K562 (cell line): ENCODE measurements around the gene PIK3R1. TPM values are rescaled to one million over a fixed set of nuclear protein-coding genes. Genes with fewer than 3 reads are reported as not detected.
A peak's percentile ranks its signal among the peaks of the same experiment; 100 is the strongest.

Source experiments
- ATAC-seq: fragments of 200-7000 bp; cut with Tn5 transposase; 3 replicates; pipeline ENCODE4 v1.9.1; 2020; ENCODE audit warnings: moderate library complexity
- BruUV-seq: library from RNA; stranded (reverse); fragments of 400-500 nt; replicated peaks from 2 replicates; lab custom pipeline; 2021; lab: Mats Ljungman, UMichigan
- CTCF ChIA-PET: fragments of 300-600 bp; formaldehyde crosslinking; extraction: SDS; loops from one replicate; lab custom pipeline; 2021; ENCODE audit warnings: low intra/inter-chr PET ratio; lab: Yijun Ruan, JAX
- POLR2A ChIA-PET: fragments of 300-600, 350-650 bp; sonication (Branson Sonifier 250); formaldehyde crosslinking; extraction: SDS; loops from one replicate; lab custom pipeline; 2021; ENCODE audit warnings: antibody characterized with exemption, inconsistent platforms; lab: Yijun Ruan, JAX
- DNase-seq, 4 experiments: peaks; one replicate each; pipeline versions ENCODE4 v3.0.0 to v3.0.0-alpha.2; 2011 to 2018; ENCODE audit warnings: low spot score in 3 of 4, mixed read lengths in 3 of 4; ENCODE audit errors: extremely low read depth in 1 of 4
- FAIRE-seq: peaks from 2 replicates; lab custom pipeline; 2011; peaks lifted over from hg19 to GRCh38; lab: Jason Lieb, UNC
- H2AFZ ChIP-seq: 2 replicates; pipeline ENCODE4 v1.6.0; 2011; ENCODE audit warnings: low read depth, low read length, control low read depth, inconsistent platforms
- H3K27ac ChIP-seq: fragments of 200-600 bp; 3 replicates; pipeline ENCODE4 v1.8.0; 2011; ENCODE audit warnings: low read depth, mild to moderate bottlenecking, control low read depth, inconsistent platforms, low read length, moderate library complexity, mixed read lengths; ENCODE audit errors: extremely low read depth
- H3K27me3 ChIP-seq, 2 experiments: fragments of 300-600 bp in 1 of 2; 2 replicates in 1 of 2; 3 replicates in 1 of 2; pipeline versions ENCODE4 v1.6.0 to v1.8.0; 2011; ENCODE audit warnings: inconsistent platforms in 2 of 2, low read length in 2 of 2, mild to moderate bottlenecking in 1 of 2, mixed read lengths in 1 of 2, moderate library complexity in 1 of 2; ENCODE audit not compliant: control insufficient read depth in 2 of 2, insufficient read depth in 2 of 2
- H3K36me3 ChIP-seq: fragments of 300-600 bp; 3 replicates; pipeline ENCODE4 v1.8.0; 2011; ENCODE audit warnings: mild to moderate bottlenecking, low read length, inconsistent platforms; ENCODE audit not compliant: control insufficient read depth, insufficient read depth
- H3K4me1 ChIP-seq, 2 experiments: fragments of 200-600 bp in 1 of 2; replicated peaks in 1 of 2; 2 replicates in 1 of 2; 3 replicates in 1 of 2; pipeline versions ENCODE4 v1.5.1 to v1.8.0; 2011; ENCODE audit warnings: inconsistent platforms in 2 of 2, low read length in 2 of 2, mild to moderate bottlenecking in 1 of 2, mixed read lengths in 1 of 2, moderate library complexity in 1 of 2; ENCODE audit not compliant: control insufficient read depth in 2 of 2, insufficient read depth in 2 of 2
- H3K4me2 ChIP-seq: 2 replicates; pipeline ENCODE4 v1.6.1; 2011; ENCODE audit warnings: low read length, control low read depth, inconsistent platforms, mixed read lengths; ENCODE audit not compliant: insufficient read depth
- H3K4me3 ChIP-seq: fragments of 200-600 bp; sonication (generic), shearing (Covaris generic); 2 replicates; pipeline ENCODE4 v1.5.1; 2016; ENCODE audit warnings: control low read depth, inconsistent platforms
- H3K79me2 ChIP-seq: fragments of 200-600 bp; 3 replicates; pipeline ENCODE4 v1.8.0; 2011; ENCODE audit warnings: low read length, inconsistent platforms; ENCODE audit not compliant: control insufficient read depth, insufficient read depth
- H3K9ac ChIP-seq, 2 experiments: 2 replicates each; pipeline versions ENCODE4 v1.6.0 to v1.6.1; 2011; ENCODE audit warnings: low read depth in 2 of 2, low read length in 2 of 2, control low read depth in 1 of 2, inconsistent platforms in 1 of 2, mild to moderate bottlenecking in 1 of 2, mixed read lengths in 1 of 2; ENCODE audit not compliant: insufficient read depth in 1 of 2
- H3K9me1 ChIP-seq: one replicate; pipeline ENCODE4 v1.6.0; 2011; ENCODE audit warnings: inconsistent platforms, mild to moderate bottlenecking, low read length, moderate library complexity; ENCODE audit not compliant: control insufficient read depth, insufficient read depth
- H3K9me3 ChIP-seq: replicated peaks from 2 replicates; pipeline ENCODE4 v1.5.1; 2011; ENCODE audit warnings: low read depth, low read length, inconsistent platforms; ENCODE audit not compliant: control insufficient read depth, insufficient read depth
- H4K20me1 ChIP-seq: replicated peaks from 2 replicates; pipeline ENCODE4 v1.6.1; 2011; ENCODE audit warnings: low read length, inconsistent platforms, mixed read lengths; ENCODE audit not compliant: control insufficient read depth, insufficient read depth
- COPS2 ChIP-seq: fragments of 450-650 bp; conservative IDR thresholded peaks from 2 replicates; pipeline ENCODE4 v1.6.1; 2016; ENCODE audit warnings: mild to moderate bottlenecking, moderate library complexity
- FOSL1 ChIP-seq: fragments of 200-800 bp; sonication (Bioruptor generic); conservative IDR thresholded peaks from 2 replicates; pipeline ENCODE4 v1.6.1; 2016; ENCODE audit warnings: missing genetic modification characterization, missing compliant biosample characterization
- FOXM1 ChIP-seq, 2 experiments: fragments of 450-650 bp in 1 of 2; sonication (generic) in 1 of 2; formaldehyde crosslinking in 1 of 2; IDR thresholded peaks; 2 replicates each; pipeline versions ENCODE4 v1.6.1 to v1.9.0; 2017 to 2022; ENCODE audit warnings: low read depth in 2 of 2, mild to moderate bottlenecking in 2 of 2, missing genetic modification reagents in 1 of 2, moderate library complexity in 1 of 2
- HNRNPL ChIP-seq: fragments of 200-400 bp; formaldehyde crosslinking; IDR thresholded peaks from 2 replicates; pipeline ENCODE4 v1.6.1; 2017; ENCODE audit warnings: low read depth, mild to moderate bottlenecking, low read length
- HNRNPUL1 ChIP-seq: fragments of 200-400 bp; formaldehyde crosslinking; IDR thresholded peaks from 2 replicates; pipeline ENCODE4 v1.6.1; 2017; ENCODE audit warnings: low read length
- KAT7 ChIP-seq: sonication (generic); formaldehyde crosslinking; IDR thresholded peaks from 2 replicates; pipeline ENCODE4 v1.8.0; 2022; ENCODE audit warnings: missing genetic modification reagents, mild to moderate bottlenecking, borderline replicate concordance
- MAZ ChIP-seq, 2 experiments: fragments of 450-650 bp in 1 of 2; sonication (generic) in 1 of 2; formaldehyde crosslinking; IDR thresholded peaks in 1 of 2; conservative IDR thresholded peaks in 1 of 2; 2 replicates each; pipeline versions ENCODE4 v1.4.0 to v1.5.0; 2020; ENCODE audit warnings: mild to moderate bottlenecking in 1 of 2, missing genetic modification reagents in 1 of 2
- NR2C2 ChIP-seq, 2 experiments: fragments of 200-800 bp in 1 of 2; sonication (Bioruptor generic) in 1 of 2; sonication (generic) in 1 of 2; formaldehyde crosslinking in 1 of 2; IDR thresholded peaks; 2 replicates each; pipeline versions ENCODE4 v1.6.1 to v1.8.0; 2016 to 2022; ENCODE audit warnings: mild to moderate bottlenecking in 1 of 2, missing compliant biosample characterization in 1 of 2, missing genetic modification characterization in 1 of 2, missing genetic modification reagents in 1 of 2
- POLR3G ChIP-seq: IDR thresholded peaks from 2 replicates; pipeline ENCODE4 v1.6.1; 2011; ENCODE audit not compliant: insufficient read length, insufficient replicate concordance; ENCODE audit errors: extremely low read depth
- RBM25 ChIP-seq: fragments of 200-400 bp; formaldehyde crosslinking; IDR thresholded peaks from 2 replicates; pipeline ENCODE4 v1.6.1; 2018; ENCODE audit warnings: low read length, low read depth, moderate library complexity; ENCODE audit not compliant: severe bottlenecking
- SMAD4 ChIP-seq: fragments of 250-450 bp; sonication (Bioruptor Pico); conservative IDR thresholded peaks from 2 replicates; pipeline ENCODE4 v1.8.0; 2021; ENCODE audit warnings: inconsistent platforms, mild to moderate bottlenecking, moderate library complexity
- SNIP1 ChIP-seq: fragments of 450-650 bp; IDR thresholded peaks from 2 replicates; pipeline ENCODE4 v1.7.1; 2017; ENCODE audit warnings: low read depth, mild to moderate bottlenecking
- TAF7 ChIP-seq: fragments of 450-650 bp; IDR thresholded peaks from 2 replicates; pipeline ENCODE4 v1.6.1; 2016; ENCODE audit warnings: missing genetic modification characterization, missing compliant biosample characterization
- TCF7L2 ChIP-seq: fragments of 150-350 bp; IDR thresholded peaks from 2 replicates; pipeline ENCODE4 v1.6.1; 2016; ENCODE audit warnings: low read depth, mild to moderate bottlenecking, low read length, moderate library complexity
- YY1 ChIP-seq, 3 experiments: IDR thresholded peaks; 2 replicates each; pipeline ENCODE4 v1.6.1; 2011; ENCODE audit warnings: low read length in 2 of 3, mild to moderate bottlenecking in 2 of 3, moderate library complexity in 2 of 3, borderline replicate concordance in 1 of 3, control low read depth in 1 of 3, low read depth in 1 of 3; ENCODE audit not compliant: insufficient read depth in 3 of 3, insufficient replicate concordance in 2 of 3, control insufficient read depth in 1 of 3, insufficient read length in 1 of 3; ENCODE audit errors: extremely low read depth in 1 of 3
- WGBS: fragments of 100-300 bp; shearing (Covaris generic); methylation state at CpG from one replicate; pipeline ENCODE4 v1.1.6; 2016; ENCODE audit warnings: low coverage, mixed read lengths; ENCODE audit not compliant: insufficient coverage; ENCODE audit errors: missing lambda C conversion rate; 5-methylcytosine and 5-hydroxymethylcytosine counted together
- in situ Hi-C: fragments of 300-500 bp; cut with MboI; formaldehyde crosslinking; loops from 4 replicates; pipeline ENCODE4 v1.15.0; 2018; ENCODE audit warnings: inconsistent platforms, mixed read lengths
- intact Hi-C: fragments of 100-400 bp; cut with micrococcal nuclease; formaldehyde crosslinking; loops from 2 replicates; pipeline ENCODE4 v1.14.2; 2022
- polyA plus RNA-seq, 8 experiments: library from polyadenylated mRNA; depleted of rRNA in 4 of 8; stranded (reverse) in 5 of 8; unstranded in 3 of 8; fragments of >200 nt; fragmentation: Nextera tagmentation in 2 of 8; fragmentation: Illumina TruSeq in 1 of 8; extraction: Ambion mirVana in 2 of 8; extraction: Trizol in 1 of 8; gene quantifications; 2 replicates each; pipeline versions ENCODE4 v1.2.1 to v1.2.3, GENCODE V29; 2011 to 2014; ENCODE audit warnings: inconsistent platforms in 1 of 8, missing spikeins in 1 of 8
- total RNA-seq, 7 experiments: library from RNA; depleted of rRNA in 6 of 7; stranded (reverse); fragments of >200 nt in 6 of 7; fragmentation: Illumina TruSeq in 2 of 7; extraction: Trizol in 2 of 7; gene quantifications; 2 replicates each; pipeline versions ENCODE4 v1.2.1 to v1.2.3, GENCODE V29; 2011 to 2021; ENCODE audit warnings: low replicate concordance in 1 of 7
- TF ChIP-seq, protein P1 (sequence below): fragments of 450-650 bp; IDR thresholded peaks from 2 replicates; pipeline ENCODE4 v1.6.1; 2016; ENCODE audit warnings: mild to moderate bottlenecking

Gene PIK3R1
- total and polyA plus RNA-seq, 9 of the 15 experiments (the other 6 are each of a cell fraction or from before 2014, with no cell fraction given) = 1.1 to 9.7 (median 4.8) TPM

DNA sequence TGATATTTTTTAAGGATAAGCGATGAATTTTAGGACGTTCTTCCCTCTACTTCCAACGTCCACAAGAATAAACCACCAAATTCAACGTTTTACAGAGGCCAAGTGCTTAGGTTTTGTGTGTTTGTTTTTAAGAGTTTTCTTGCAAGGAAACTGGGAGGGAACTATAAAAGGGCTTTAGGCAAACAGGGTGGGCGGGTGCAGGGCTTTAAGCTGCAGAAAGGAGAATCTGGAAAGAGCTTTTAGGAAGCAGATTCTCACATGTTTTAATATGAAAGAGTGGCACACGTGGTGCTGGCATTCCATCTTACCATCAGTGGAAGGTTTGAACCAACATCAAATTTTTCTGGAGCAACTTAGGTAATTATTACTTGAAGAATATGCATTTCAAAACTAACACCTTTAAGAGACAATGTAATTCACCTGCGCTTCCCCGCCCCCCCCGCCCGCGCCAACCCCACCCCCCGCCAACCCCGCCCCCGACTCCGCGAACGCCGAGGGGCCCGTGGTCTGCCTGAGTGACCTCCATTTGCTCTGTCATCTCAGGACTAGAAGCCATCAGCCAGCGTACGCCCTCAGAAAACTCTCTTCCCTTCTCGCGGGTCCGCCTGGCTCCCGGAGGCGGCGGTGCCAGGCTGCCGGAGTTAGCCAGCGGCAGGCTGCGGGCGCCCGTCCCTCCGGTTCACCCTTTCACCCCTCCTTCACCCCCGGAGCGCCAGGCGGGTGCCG is 911 bp upstream of the PIK3R1 start:
- Histone ChIP-seq H3K4me2 (peak overlapping the region; percentile 84), H4K20me1 (no peaks in the 10 kb centered on the region), H3K9ac (peak overlapping the region; percentile 74 to 89), H3K27me3 (no peaks in the 10 kb centered on the region; a peak in 1 of 5 replicates), H3K4me3 (peak overlapping the region; percentile 83), H3K36me3 (no peaks in the 10 kb centered on the region), H2AFZ (peak overlapping the region; percentile 95), H3K27ac (peak overlapping the region; percentile 72), H3K9me1 (no peaks in the 10 kb centered on the region), H3K4me1 (peaks cover 9 to 16% of the 10 kb centered on the region in 2 experiments; a peak in 3 of 5 replicates), H3K9me3 (0 out of 2 replicates have a peak, but pooled peaks cover 3% of the 10 kb centered on the region), H3K79me2 (peaks cover 16% of the 10 kb centered on the region)
- ChIA-PET CTCF (no interaction called here), POLR2A (interaction anchor here (0.6 to 2.3 kb wide), 5 partner anchors 10 to 375 kb away, joined by 3 to 9 read pairs (median 4); no protein-coding TSS in a partner anchor)
- DNase-seq = peak in 2 of 4 experiments; percentile 50
- BruUV-seq = no TSS peak
- peak; percentile 6 for ATAC-seq
- intact Hi-C loops (no loop called here), in situ Hi-C loops (no loop called here)
- FAIRE-seq = no peak
- 3% methylated on average over 28 of the region's 37 CpGs for WGBS
- TF ChIP-seq TCF7L2 = no peak
- TF ChIP-seq COPS2 = no peak
- TF ChIP-seq HNRNPL = 0 out of 2 replicates have a peak, but pooled peaks have one; percentile 15
- TF ChIP-seq RBM25 = no peak
- 0 out of 4 replicates have a peak, but pooled peaks of 1 of the 2 experiments have one; percentile 34 for TF ChIP-seq MAZ (CRISPR knock-in tag; conservative IDR thresholded peaks at IDR 0.05 in 1 of 2, IDR thresholded peaks at IDR 0.05 in 1 of 2)
- TF ChIP-seq KAT7 (CRISPR knock-in tag) = no peak
- no peak for TF ChIP-seq FOSL1 (tag)
- no peak for TF ChIP-seq POLR3G
- no peak for TF ChIP-seq NR2C2 (CRISPR knock-in tag; IDR thresholded peaks at IDR 0.05)
- 0 out of 2 replicates have a peak, but pooled peaks have one; percentile 82 for TF ChIP-seq NR2C2 (tag; IDR thresholded peaks at IDR 0.05)
- no peak for TF ChIP-seq HNRNPUL1
- peak in 1 of 3 experiments; percentile 20 for TF ChIP-seq YY1 (IDR thresholded peaks at IDR 0.05; ENCODE audit: borderline replicate concordance in 1 of 3, control insufficient read depth in 1 of 3, extremely low read depth in 1 of 3, insufficient read depth in 3 of 3, insufficient read length in 1 of 3, insufficient replicate concordance in 2 of 3, low read depth in 1 of 3, low read length in 2 of 3)
- TF ChIP-seq SMAD4 (CRISPR knock-in tag) = 0 out of 2 replicates have a peak, but pooled peaks have one; percentile 6
- no peak for TF ChIP-seq SNIP1
- TF ChIP-seq, protein P1, sequence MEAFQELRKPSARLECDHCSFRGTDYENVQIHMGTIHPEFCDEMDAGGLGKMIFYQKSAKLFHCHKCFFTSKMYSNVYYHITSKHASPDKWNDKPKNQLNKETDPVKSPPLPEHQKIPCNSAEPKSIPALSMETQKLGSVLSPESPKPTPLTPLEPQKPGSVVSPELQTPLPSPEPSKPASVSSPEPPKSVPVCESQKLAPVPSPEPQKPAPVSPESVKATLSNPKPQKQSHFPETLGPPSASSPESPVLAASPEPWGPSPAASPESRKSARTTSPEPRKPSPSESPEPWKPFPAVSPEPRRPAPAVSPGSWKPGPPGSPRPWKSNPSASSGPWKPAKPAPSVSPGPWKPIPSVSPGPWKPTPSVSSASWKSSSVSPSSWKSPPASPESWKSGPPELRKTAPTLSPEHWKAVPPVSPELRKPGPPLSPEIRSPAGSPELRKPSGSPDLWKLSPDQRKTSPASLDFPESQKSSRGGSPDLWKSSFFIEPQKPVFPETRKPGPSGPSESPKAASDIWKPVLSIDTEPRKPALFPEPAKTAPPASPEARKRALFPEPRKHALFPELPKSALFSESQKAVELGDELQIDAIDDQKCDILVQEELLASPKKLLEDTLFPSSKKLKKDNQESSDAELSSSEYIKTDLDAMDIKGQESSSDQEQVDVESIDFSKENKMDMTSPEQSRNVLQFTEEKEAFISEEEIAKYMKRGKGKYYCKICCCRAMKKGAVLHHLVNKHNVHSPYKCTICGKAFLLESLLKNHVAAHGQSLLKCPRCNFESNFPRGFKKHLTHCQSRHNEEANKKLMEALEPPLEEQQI = no peak
- no peak for TF ChIP-seq TAF7 (tag)
- no peak for TF ChIP-seq FOXM1 (IDR thresholded peaks at IDR 0.05; ENCODE audit: low read depth)
- TF ChIP-seq FOXM1 (CRISPR knock-in tag; IDR thresholded peaks at IDR 0.05; ENCODE audit: low read depth) = 0 out of 2 replicates have a peak, but pooled peaks have one; percentile 62
